Right ventricle myocardium superior (tissue), 1 donor: ENCODE measurements around the gene SLC25A15. TPM values are rescaled to one million over a fixed set of nuclear protein-coding genes. Genes with fewer than 3 reads are reported as not detected.
A peak's percentile ranks its signal among the peaks of the same experiment; 100 is the strongest.
"Not testable (repeated sequence)": the region's sequence is repeated elsewhere in the genome, so short reads cannot be mapped to it uniquely, and the experiment has no call there.

Experiments
- ATAC-seq: fragments of 200-7000 bp; cut with Tn5 transposase; one replicate; pipeline ENCODE4 v1.9.1; 2020; ENCODE audit warnings: mild to moderate bottlenecking; ENCODE audit not compliant: poor library complexity
- DNase-seq: peaks from one replicate; pipeline ENCODE4 v3.0.0-alpha.2; 2020
- intact Hi-C: fragments of 100-400 bp; cut with DNase I; formaldehyde crosslinking; loops from one replicate; pipeline ENCODE4 v1.11.2; 2022
- microRNA-seq: library from miRNA; unstranded; fragments of <30 nt; microRNA quantifications from one replicate; pipeline ENCODE4 v1.2.0, GENCODE V29; 2020
- total RNA-seq: library from RNA; stranded (reverse); fragmentation: NEBNext Ultra II Directional; extraction: Animal tissue kit (Norgen Biotek cat#: 25700); gene quantifications from one replicate; pipeline ENCODE4 v1.2.1, GENCODE V29; 2021
- donor health status: DM: no; HTN: yes; CAD: no; lungs with severe emphysema.

Gene SLC25A15
- total RNA-seq, 1 donor from 2014 or later, result 5.2 TPM

DNA sequence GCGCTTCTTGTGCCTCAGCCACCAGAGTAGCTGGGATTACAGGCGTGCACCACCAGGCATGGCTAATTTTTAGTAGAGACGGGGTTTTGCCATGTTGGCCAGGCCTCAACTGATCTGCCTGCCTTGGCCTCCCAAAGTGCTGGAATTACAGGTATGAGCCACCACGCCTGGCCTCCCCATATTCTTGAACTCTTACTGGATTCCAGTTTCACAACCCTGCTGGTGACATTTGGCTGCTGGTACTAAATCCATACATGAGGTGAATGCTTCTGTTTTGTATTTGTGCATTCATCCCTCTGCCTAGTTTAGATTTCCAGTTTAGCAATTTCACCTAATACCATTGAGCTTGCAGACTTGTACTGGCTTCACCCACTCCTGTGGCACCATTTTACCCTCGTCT, 13.9 kb downstream of the SLC25A15 start:
- DNase-seq, result no peak
- no peak for ATAC-seq
- intact Hi-C loops, result no loop called here

DNA sequence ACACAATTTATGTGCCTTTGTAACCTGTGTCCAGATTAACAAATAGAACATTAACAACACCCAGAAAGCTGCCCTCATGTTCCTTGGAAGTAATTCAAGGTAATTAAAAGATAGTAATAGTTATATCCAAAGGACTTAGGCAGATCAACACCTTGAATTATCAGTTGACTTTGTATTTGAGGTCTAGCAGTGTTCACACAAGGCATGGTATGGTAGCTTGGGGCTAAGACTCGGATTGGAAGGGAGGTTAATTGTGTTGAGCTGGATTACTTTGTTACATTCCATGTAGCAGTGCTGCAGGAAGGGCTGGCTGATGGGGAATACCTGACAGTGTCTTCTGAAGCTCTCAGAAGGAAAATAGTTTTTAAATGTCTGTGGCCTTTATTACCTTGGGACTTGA, 16.8 kb downstream of the SLC25A15 start:
- ATAC-seq (no peak), DNase-seq (no peak)
- intact Hi-C loops, result no loop called here

GRCh38 chr13:40809471-40809870, 20.1 kb downstream of the SLC25A15 start:
- no peak for ATAC-seq
- intact Hi-C loops, result no loop called here
- DNase-seq, result no peak

GRCh38 chr13:40812102-40812501, 22.7 kb downstream of the SLC25A15 start:
- ATAC-seq (no peak), DNase-seq (no peak)
- intact Hi-C loops, result no loop called here

GRCh38 chr13:40812724-40813445, 23.5 kb downstream of the SLC25A15 start:
- intact Hi-C loops, result no loop called here
- no peak for DNase-seq
- no peak for ATAC-seq

DNA sequence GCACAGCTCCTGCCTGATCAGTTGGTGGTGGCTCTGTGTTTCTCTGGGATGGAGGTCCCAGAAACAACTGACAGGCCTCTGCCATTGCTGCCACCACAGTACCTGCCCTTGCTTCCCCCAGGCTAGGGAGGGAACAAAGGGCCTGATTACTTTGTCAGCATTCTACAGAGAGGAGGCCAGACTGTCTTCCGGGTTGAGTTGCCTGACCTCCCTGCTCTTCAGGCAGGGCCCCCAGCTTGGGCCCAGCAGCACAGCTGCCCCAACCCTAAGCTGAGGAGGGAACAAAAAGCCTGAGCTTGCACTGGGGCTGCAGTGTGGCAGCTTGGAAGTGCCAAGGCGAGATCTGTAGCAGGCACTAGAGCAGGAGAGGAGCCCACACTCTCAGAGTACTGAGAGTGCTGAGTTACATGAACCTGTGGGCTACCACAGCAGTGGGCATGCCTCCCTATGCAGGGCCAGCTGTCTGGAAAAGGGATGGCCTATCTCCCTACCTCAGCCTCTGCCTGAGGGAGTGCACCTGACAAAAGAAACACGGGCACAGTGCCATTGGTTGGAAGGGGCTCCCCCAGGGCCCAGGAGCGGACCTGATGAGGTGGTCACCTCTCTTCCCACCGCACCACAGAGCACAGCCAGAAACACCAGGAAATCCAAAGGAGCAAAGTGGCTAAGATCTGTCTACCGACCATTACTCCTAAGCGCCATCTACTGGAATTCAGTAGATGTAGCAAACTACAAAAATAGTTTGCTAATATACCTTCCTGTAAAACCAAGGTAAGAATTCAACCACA, 24.4 kb downstream of the SLC25A15 start:
- intact Hi-C loops, result no loop called here
- peak; percentile 39 for ATAC-seq
- DNase-seq, result no peak

GRCh38 chr13:40814803-40815202, 25.4 kb downstream of the SLC25A15 start:
- DNase-seq (no peak), ATAC-seq (no peak)
- intact Hi-C loops, result no loop called here

- intact Hi-C loops, result no loop called here
- ATAC-seq, result no peak
- no peak for DNase-seq
Observed at GRCh38 chr13:40818926-40819325, 29.5 kb downstream of the SLC25A15 start.

- no peak for ATAC-seq
- DNase-seq, result no peak
- intact Hi-C loops, result no loop called here
Observed at GRCh38 chr13:40819797-40820315, 30.4 kb downstream of the SLC25A15 start.

- ATAC-seq, intact Hi-C loops, DNase-seq: not testable (repeated sequence)
Observed at GRCh38 chr13:40839725-40840124, 50.3 kb downstream of the SLC25A15 start.

DNA sequence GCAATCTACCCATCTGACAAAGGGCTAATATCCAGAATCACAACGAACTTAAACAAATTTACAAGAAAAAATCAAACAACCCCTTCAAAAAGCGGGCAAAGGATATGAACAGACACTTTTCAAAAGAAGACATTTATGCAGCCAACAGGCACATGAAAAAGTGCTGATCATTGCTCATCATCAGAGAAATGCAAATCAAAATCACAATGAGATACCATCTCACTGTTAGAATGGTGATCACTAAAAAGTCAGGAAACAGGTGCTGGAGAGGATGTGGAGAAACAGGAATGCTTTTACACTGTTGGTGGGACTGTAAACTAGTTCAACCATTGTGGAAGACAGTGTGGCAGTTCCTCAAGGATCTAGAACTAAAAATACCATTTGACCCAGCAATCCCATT, 51.5 kb downstream of the SLC25A15 start:
- intact Hi-C loops, DNase-seq, ATAC-seq: not testable (repeated sequence)

Small RNA genes within 50 kb of the gene (microRNA-seq; reads per million reads assigned to microRNA genes)
- gene MIR621, result not detected

Other genes starting within 250 kb of the SLC25A15 start
- 14.4 TPM for gene FOXO1, start 123.0 kb upstream of the SLC25A15 start, total RNA-seq
- 30.4 TPM for gene MRPS31, start 18.4 kb upstream of the SLC25A15 start, total RNA-seq
- 33.9 TPM for gene ELF1, start 229.7 kb downstream of the SLC25A15 start, total RNA-seq